ENCODE data around the gene MRPS14.

Gene MRPS14

GRCh38 chr1:174964261-174964971 is 58.8 kb downstream of the MRPS14 start:
- no peak for FAIRE-seq
- no peak for DNase-seq (ENCODE audit: insufficient read length)

GRCh38 chr1:174963529-174964125 is 59.6 kb downstream of the MRPS14 start:
- DNase-seq (ENCODE audit: insufficient read length) (no peak), FAIRE-seq (no peak)
- TF ChIP-seq POLR2AphosphoS5 (IDR thresholded peaks at IDR 0.05; ENCODE audit: low read depth, low read length): no peak
- no peak for TF ChIP-seq POLR2A (IDR thresholded peaks at IDR 0.05; ENCODE audit: low read depth, low read length)
- TF ChIP-seq TAF1 (IDR thresholded peaks at IDR 0.05; ENCODE audit: borderline replicate concordance, low read depth, low read length): no peak

More at GRCh38 chr1:174964261-174964971, 58.8 kb downstream of the MRPS14 start:
- TF ChIP-seq TAF1 (IDR thresholded peaks at IDR 0.05; ENCODE audit: borderline replicate concordance, low read depth, low read length) (no peak), POLR2A (IDR thresholded peaks at IDR 0.05; ENCODE audit: low read depth, low read length) (no peak), POLR2AphosphoS5 (IDR thresholded peaks at IDR 0.05; ENCODE audit: low read depth, low read length) (no peak)

All from GM12892 (cell line).